Activated T-cell treated with anti-CD3 and anti-CD28 coated beads, Interleukin-2, amount 50 U/mL, for 72 hours (primary cell): Measurements from ENCODE around the gene CHPF. TPM values are rescaled to one million over a fixed set of nuclear protein-coding genes. Genes with fewer than 3 reads are reported as not detected.

Source experiments
- ATAC-seq, 2 donors: fragments of 150-1000 bp; cut with Tn5 transposase; replicated peaks in 1 of 2; 2 replicates each; pipeline ENCODE4 v1.10.0; 2021; ENCODE audit warnings: moderate library complexity in 2 of 2, mild to moderate bottlenecking in 1 of 2
- DNase-seq, 2 donors: peaks; one replicate each; pipeline ENCODE4 v3.0.0; 2021 to 2022; ENCODE audit warnings: mixed read lengths in 1 of 2
- H3K27ac Mint-ChIP-seq: one replicate; pipeline ENCODE4 v1.8.0; 2022; ENCODE audit warnings: mild to moderate bottlenecking, moderate library complexity, mixed read lengths
- H3K27me3 Mint-ChIP-seq: one replicate; pipeline ENCODE4 v1.8.0; 2022; ENCODE audit warnings: low read depth, mixed read lengths
- H3K36me3 Mint-ChIP-seq, 2 donors: one replicate each; pipeline ENCODE4 v1.8.0; 2022; ENCODE audit warnings: mixed read lengths in 2 of 2, mild to moderate bottlenecking in 1 of 2; ENCODE audit not compliant: insufficient read depth in 2 of 2
- H3K4me1 Mint-ChIP-seq: one replicate; pipeline ENCODE4 v1.8.0; 2022; ENCODE audit warnings: low read depth, mixed read lengths
- H3K4me3 Mint-ChIP-seq, 2 donors: one replicate each; pipeline ENCODE4 v1.8.0; 2022; ENCODE audit warnings: mild to moderate bottlenecking in 2 of 2, mixed read lengths in 2 of 2, moderate library complexity in 2 of 2
- H3K9me3 Mint-ChIP-seq, 2 donors: one replicate each; pipeline ENCODE4 v1.8.0; 2022; ENCODE audit warnings: mixed read lengths in 2 of 2
- total RNA-seq, 2 donors: library from RNA; stranded (reverse); gene quantifications; one replicate each; pipeline ENCODE4 v1.2.3, GENCODE V29; 2022

CHPF gene
- total RNA-seq, 2 donors from 2014 or later, result 24.7 to 25.5 TPM

GRCh38 chr2:219495531-219496122, 48.0 kb downstream of the CHPF start:
- DNase-seq, result peak; percentile 67 to 71
- peaks cover 37% of the 10 kb centered on the region for H3K4me1 Mint-ChIP-seq
- no peak overlapping the region for H3K4me3 Mint-ChIP-seq
- H3K9me3 Mint-ChIP-seq, result no peaks in the 10 kb centered on the region
- peaks cover 2 to 5% of the 10 kb centered on the region in 2 donors for H3K36me3 Mint-ChIP-seq
- H3K27me3 Mint-ChIP-seq, result peaks cover 53% of the 10 kb centered on the region
- ATAC-seq, result peak; percentile 25 to 34
- no peak overlapping the region for H3K27ac Mint-ChIP-seq

DNA sequence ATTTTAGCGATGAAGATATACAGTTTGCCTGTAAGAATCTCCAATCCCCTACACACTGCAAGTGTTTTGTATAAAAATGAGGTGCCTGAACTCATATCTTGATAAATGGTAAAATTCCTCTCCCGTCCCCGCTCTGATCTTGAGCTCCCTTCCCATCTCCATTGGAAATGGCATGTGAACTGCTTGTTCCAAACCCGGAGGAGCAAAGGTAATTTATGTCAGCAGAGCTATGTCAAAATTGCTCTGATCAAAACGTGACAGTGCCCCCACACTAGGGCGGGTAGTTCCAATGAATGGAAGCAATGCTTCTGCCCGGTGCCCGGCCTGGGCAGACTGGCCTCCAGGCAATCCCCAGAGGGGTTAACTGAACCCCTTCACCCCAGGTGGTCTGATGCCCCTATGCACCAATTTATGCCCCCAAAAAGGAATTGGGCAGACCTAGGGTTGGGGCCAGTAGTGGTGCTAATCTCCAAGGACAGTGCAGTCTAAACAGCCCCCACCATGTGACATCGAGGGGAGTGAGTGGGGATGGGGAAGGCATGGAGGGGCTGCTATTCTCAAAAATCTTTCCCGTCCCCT, 48.6 kb downstream of the CHPF start:
- Mint-ChIP-seq H3K27ac (no peak overlapping the region), H3K9me3 (no peaks in the 10 kb centered on the region), H3K27me3 (peaks cover 53% of the 10 kb centered on the region), H3K4me3 (no peak overlapping the region), H3K4me1 (peaks cover 33% of the 10 kb centered on the region), H3K36me3 (peaks cover 2 to 5% of the 10 kb centered on the region in 2 donors)
- ATAC-seq (no peak), DNase-seq (no peak)

GRCh38 chr2:219493086-219493485, 50.5 kb downstream of the CHPF start:
- Mint-ChIP-seq H3K9me3 (no peaks in the 10 kb centered on the region), H3K4me3 (no peak overlapping the region), H3K4me1 (peaks cover 15% of the 10 kb centered on the region), H3K27ac (no peak overlapping the region), H3K27me3 (peaks cover 49% of the 10 kb centered on the region), H3K36me3 (no peaks in the 10 kb centered on the region)
- ATAC-seq, result no peak
- DNase-seq, result no peak

- peaks cover 48% of the 10 kb centered on the region for H3K27me3 Mint-ChIP-seq
- H3K4me1 Mint-ChIP-seq, result peaks cover 11% of the 10 kb centered on the region
- H3K27ac Mint-ChIP-seq, result no peak overlapping the region
- no peaks in the 10 kb centered on the region for H3K9me3 Mint-ChIP-seq
- H3K4me3 Mint-ChIP-seq, result no peak overlapping the region
- ATAC-seq (no peak), DNase-seq (no peak)
- H3K36me3 Mint-ChIP-seq, result no peaks in the 10 kb centered on the region
Measured at GRCh38 chr2:219492575-219492974, 51.0 kb downstream of the CHPF start.

DNA sequence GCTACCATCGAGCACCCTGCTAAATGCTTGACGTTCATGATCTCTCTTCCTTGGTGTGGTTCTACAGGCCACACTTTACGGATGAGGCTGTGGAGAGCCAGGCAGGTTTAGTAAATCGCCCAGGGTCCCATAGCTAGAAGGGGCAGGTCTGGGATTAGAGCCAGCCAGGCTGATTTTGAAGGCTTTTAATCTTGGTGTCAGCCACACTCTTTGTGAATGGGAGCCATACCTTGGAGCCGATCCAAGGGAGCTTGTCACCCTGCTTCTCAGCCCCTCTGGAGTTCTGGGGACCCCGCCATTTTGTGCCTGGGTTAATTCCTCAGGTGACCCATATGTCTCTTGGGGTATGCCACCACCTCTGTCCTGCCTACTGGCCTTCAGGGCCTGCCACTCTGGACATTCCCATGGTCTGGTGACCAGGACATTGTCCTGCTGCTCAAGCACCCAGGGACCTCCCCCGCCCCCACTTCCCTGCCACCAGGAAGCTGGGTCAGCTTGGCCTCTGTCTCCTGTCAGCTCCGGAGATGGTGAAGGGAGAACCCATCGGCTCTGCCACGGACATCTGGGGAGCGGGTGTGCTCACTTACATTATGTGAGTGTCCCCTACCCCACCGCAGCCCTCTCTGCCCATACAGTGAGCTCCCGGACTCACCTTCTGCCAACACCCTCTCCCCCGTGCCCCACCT, 52.2 kb downstream of the CHPF start:
- no peak for ATAC-seq
- DNase-seq, result no peak
- H3K27me3 Mint-ChIP-seq, result peaks cover 46% of the 10 kb centered on the region
- peaks cover 4% of the 10 kb centered on the region for H3K4me1 Mint-ChIP-seq
- H3K36me3 Mint-ChIP-seq, result no peaks in the 10 kb centered on the region
- no peaks in the 10 kb centered on the region for H3K9me3 Mint-ChIP-seq
- H3K27ac Mint-ChIP-seq, result no peak overlapping the region
- H3K4me3 Mint-ChIP-seq, result no peak overlapping the region

- no peak overlapping the region for H3K4me3 Mint-ChIP-seq
- no peaks in the 10 kb centered on the region for H3K36me3 Mint-ChIP-seq
- no peaks in the 10 kb centered on the region for H3K9me3 Mint-ChIP-seq
- H3K27ac Mint-ChIP-seq, result no peak overlapping the region
- H3K4me1 Mint-ChIP-seq, result no peaks in the 10 kb centered on the region
- H3K27me3 Mint-ChIP-seq, result peaks cover 48% of the 10 kb centered on the region
- DNase-seq (no peak), ATAC-seq (no peak)
Measured at GRCh38 chr2:219490600-219491130, 52.9 kb downstream of the CHPF start.

- Mint-ChIP-seq H3K9me3 (no peaks in the 10 kb centered on the region), H3K27ac (no peak overlapping the region), H3K4me1 (no peaks in the 10 kb centered on the region), H3K27me3 (peaks cover 50% of the 10 kb centered on the region), H3K4me3 (no peak overlapping the region), H3K36me3 (no peaks in the 10 kb centered on the region)
- ATAC-seq (no peak), DNase-seq (no peak)
Measured at GRCh38 chr2:219490186-219490585, 53.4 kb downstream of the CHPF start.

DNA sequence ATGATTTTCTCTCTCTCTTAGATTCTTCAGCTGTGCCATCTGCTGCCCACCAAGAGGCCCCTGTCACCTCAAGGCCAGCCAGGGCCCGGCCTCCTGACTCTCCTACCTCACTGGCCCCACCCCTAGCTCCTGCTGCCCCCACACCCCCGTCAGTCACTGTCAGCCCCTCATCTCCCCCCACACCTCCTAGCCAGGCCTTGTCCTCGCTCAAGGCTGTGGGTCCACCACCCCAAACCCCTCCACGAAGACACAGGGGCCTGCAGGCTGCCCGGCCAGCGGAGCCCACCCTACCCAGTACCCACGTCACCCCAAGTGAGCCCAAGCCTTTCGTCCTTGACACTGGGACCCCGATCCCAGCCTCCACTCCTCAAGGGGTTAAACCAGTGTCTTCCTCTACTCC, 54.3 kb downstream of the CHPF start:
- H3K27me3 Mint-ChIP-seq, result peaks cover 44% of the 10 kb centered on the region
- no peak overlapping the region for H3K27ac Mint-ChIP-seq
- no peaks in the 10 kb centered on the region for H3K9me3 Mint-ChIP-seq
- ATAC-seq (no peak), DNase-seq (no peak)
- no peaks in the 10 kb centered on the region for H3K4me1 Mint-ChIP-seq
- no peak overlapping the region for H3K4me3 Mint-ChIP-seq
- H3K36me3 Mint-ChIP-seq, result no peaks in the 10 kb centered on the region

Other genes starting within 250 kb of the CHPF start
- 1 to 10 TPM; 1.7 to 2.5 TPM for gene PTPRN, start 234.4 kb downstream of the CHPF start, total RNA-seq
- gene RESP18, start 211.1 kb downstream of the CHPF start, total RNA-seq, result not detected
- 10 to 100 TPM; 61.5 to 71.0 TPM for gene DNPEP, start 155.9 kb downstream of the CHPF start, total RNA-seq
- under 1 TPM in 1 of 2 donors, not detected in 1; 0.10 TPM for gene DES, start 125.4 kb downstream of the CHPF start, total RNA-seq
- gene SPEG, start 109.0 kb downstream of the CHPF start, total RNA-seq, result 1 to 10 TPM; 4.8 to 6.9 TPM
- 10 to 100 TPM; 39.4 to 47.3 TPM for gene GMPPA, start 44.9 kb downstream of the CHPF start, total RNA-seq
- under 1 TPM; 0.19 to 0.30 TPM for gene ASIC4, start 29.3 kb downstream of the CHPF start, total RNA-seq
- gene TMEM198, start 219 bp upstream of the CHPF start, total RNA-seq, result 1 to 10 TPM; 4.5 to 5.3 TPM
- gene OBSL1, start 27.7 kb upstream of the CHPF start, total RNA-seq, result 1 to 10 TPM in 1 of 2 donors, under 1 TPM in 1; 0.83 to 1.3 TPM
- not detected for gene INHA, start 28.5 kb upstream of the CHPF start, total RNA-seq
- gene STK11IP, start 54.0 kb upstream of the CHPF start, total RNA-seq, result 10 to 100 TPM; 27.0 to 27.8 TPM
- gene SLC4A3, start 83.8 kb upstream of the CHPF start, total RNA-seq, result not detected